H1 (cell line): Measurements from ENCODE around the gene DNAJB13. TPM values are rescaled to one million over a fixed set of nuclear protein-coding genes. Genes with fewer than 3 reads are reported as not detected.

Experiments
- NRF1 ChIP-seq: IDR thresholded peaks from 2 replicates; pipeline ENCODE4 v1.6.1; 2011; ENCODE audit warnings: mild to moderate bottlenecking, low read depth, low read length, improper control_type of control experiment
- polyA plus RNA-seq, 7 experiments: library from polyadenylated mRNA; depleted of rRNA in 3 of 7; stranded (reverse) in 5 of 7; unstranded in 2 of 7; fragments of >200 nt in 5 of 7; fragments of 200-250 nt in 2 of 7; gene quantifications; 1 replicate in 5 of 7; 2 replicates in 1 of 7; 4 replicates in 1 of 7; pipeline versions ENCODE4 v1.2.1 to v1.2.3, GENCODE V29; 2011 to 2013; ENCODE audit warnings: missing spikeins in 2 of 7, mixed read lengths in 2 of 7
- total RNA-seq: library from RNA; stranded (reverse); fragmentation: NEBNext Ultra II Directional; extraction: Animal tissue kit (Norgen Biotek cat#: 25700); gene quantifications from 2 replicates; pipeline ENCODE4 v1.2.1, GENCODE V29; 2021
- TF ChIP-seq, protein P1 (sequence below): IDR thresholded peaks from 2 replicates; pipeline ENCODE4 v1.6.1; 2011; ENCODE audit warnings: low read length, improper control_type of control experiment
- TF ChIP-seq, protein P2 (sequence below): fragments of 300-600 bp; sonication (generic); IDR thresholded peaks from 2 replicates; pipeline ENCODE4 v1.7.1; 2012; ENCODE audit warnings: low read length, moderate library complexity, mild to moderate bottlenecking, inconsistent platforms; ENCODE audit not compliant: insufficient replicate concordance
- TF ChIP-seq, protein P3 (sequence below), 3 experiments: IDR thresholded peaks; 1 replicate in 2 of 3; 2 replicates in 1 of 3; pipeline versions ENCODE4 v1.5.1 to v1.6.1; 2011; ENCODE audit warnings: low read length in 3 of 3, mild to moderate bottlenecking in 3 of 3, inconsistent platforms in 2 of 3, low read depth in 1 of 3, moderate library complexity in 1 of 3; ENCODE audit not compliant: insufficient read depth in 1 of 3; ENCODE audit errors: control extremely low read depth in 1 of 3

The DNAJB13 gene
- total and polyA plus RNA-seq, 2 of the 8 experiments (the other 6 are each of a cell fraction or from before 2014, with no cell fraction given): 0.27 TPM; not detected in 1

DNA sequence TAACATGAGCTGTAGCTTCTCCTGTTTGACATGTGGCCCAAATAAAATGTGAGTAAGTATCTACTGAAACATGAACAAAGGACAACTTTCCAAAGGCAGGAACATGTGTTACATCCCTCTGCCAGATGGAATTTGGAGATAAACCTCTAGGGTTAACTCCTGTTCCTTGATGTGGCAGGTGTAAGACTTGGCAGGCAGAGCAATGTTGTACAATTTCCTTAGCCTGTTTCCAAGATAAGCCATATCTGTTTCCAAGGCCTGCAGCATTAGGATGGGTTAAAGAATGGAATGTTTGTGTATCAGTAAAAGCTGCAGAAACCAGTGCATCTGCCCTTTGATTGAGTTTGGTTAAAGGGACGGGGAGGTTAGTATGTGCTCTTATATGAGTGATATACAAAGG is 8.8 kb upstream of the DNAJB13 start (continued):
- TF ChIP-seq, protein P1, sequence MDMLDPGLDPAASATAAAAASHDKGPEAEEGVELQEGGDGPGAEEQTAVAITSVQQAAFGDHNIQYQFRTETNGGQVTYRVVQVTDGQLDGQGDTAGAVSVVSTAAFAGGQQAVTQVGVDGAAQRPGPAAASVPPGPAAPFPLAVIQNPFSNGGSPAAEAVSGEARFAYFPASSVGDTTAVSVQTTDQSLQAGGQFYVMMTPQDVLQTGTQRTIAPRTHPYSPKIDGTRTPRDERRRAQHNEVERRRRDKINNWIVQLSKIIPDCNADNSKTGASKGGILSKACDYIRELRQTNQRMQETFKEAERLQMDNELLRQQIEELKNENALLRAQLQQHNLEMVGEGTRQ: no peak
- no peak for TF ChIP-seq NRF1
- TF ChIP-seq, protein P2, sequence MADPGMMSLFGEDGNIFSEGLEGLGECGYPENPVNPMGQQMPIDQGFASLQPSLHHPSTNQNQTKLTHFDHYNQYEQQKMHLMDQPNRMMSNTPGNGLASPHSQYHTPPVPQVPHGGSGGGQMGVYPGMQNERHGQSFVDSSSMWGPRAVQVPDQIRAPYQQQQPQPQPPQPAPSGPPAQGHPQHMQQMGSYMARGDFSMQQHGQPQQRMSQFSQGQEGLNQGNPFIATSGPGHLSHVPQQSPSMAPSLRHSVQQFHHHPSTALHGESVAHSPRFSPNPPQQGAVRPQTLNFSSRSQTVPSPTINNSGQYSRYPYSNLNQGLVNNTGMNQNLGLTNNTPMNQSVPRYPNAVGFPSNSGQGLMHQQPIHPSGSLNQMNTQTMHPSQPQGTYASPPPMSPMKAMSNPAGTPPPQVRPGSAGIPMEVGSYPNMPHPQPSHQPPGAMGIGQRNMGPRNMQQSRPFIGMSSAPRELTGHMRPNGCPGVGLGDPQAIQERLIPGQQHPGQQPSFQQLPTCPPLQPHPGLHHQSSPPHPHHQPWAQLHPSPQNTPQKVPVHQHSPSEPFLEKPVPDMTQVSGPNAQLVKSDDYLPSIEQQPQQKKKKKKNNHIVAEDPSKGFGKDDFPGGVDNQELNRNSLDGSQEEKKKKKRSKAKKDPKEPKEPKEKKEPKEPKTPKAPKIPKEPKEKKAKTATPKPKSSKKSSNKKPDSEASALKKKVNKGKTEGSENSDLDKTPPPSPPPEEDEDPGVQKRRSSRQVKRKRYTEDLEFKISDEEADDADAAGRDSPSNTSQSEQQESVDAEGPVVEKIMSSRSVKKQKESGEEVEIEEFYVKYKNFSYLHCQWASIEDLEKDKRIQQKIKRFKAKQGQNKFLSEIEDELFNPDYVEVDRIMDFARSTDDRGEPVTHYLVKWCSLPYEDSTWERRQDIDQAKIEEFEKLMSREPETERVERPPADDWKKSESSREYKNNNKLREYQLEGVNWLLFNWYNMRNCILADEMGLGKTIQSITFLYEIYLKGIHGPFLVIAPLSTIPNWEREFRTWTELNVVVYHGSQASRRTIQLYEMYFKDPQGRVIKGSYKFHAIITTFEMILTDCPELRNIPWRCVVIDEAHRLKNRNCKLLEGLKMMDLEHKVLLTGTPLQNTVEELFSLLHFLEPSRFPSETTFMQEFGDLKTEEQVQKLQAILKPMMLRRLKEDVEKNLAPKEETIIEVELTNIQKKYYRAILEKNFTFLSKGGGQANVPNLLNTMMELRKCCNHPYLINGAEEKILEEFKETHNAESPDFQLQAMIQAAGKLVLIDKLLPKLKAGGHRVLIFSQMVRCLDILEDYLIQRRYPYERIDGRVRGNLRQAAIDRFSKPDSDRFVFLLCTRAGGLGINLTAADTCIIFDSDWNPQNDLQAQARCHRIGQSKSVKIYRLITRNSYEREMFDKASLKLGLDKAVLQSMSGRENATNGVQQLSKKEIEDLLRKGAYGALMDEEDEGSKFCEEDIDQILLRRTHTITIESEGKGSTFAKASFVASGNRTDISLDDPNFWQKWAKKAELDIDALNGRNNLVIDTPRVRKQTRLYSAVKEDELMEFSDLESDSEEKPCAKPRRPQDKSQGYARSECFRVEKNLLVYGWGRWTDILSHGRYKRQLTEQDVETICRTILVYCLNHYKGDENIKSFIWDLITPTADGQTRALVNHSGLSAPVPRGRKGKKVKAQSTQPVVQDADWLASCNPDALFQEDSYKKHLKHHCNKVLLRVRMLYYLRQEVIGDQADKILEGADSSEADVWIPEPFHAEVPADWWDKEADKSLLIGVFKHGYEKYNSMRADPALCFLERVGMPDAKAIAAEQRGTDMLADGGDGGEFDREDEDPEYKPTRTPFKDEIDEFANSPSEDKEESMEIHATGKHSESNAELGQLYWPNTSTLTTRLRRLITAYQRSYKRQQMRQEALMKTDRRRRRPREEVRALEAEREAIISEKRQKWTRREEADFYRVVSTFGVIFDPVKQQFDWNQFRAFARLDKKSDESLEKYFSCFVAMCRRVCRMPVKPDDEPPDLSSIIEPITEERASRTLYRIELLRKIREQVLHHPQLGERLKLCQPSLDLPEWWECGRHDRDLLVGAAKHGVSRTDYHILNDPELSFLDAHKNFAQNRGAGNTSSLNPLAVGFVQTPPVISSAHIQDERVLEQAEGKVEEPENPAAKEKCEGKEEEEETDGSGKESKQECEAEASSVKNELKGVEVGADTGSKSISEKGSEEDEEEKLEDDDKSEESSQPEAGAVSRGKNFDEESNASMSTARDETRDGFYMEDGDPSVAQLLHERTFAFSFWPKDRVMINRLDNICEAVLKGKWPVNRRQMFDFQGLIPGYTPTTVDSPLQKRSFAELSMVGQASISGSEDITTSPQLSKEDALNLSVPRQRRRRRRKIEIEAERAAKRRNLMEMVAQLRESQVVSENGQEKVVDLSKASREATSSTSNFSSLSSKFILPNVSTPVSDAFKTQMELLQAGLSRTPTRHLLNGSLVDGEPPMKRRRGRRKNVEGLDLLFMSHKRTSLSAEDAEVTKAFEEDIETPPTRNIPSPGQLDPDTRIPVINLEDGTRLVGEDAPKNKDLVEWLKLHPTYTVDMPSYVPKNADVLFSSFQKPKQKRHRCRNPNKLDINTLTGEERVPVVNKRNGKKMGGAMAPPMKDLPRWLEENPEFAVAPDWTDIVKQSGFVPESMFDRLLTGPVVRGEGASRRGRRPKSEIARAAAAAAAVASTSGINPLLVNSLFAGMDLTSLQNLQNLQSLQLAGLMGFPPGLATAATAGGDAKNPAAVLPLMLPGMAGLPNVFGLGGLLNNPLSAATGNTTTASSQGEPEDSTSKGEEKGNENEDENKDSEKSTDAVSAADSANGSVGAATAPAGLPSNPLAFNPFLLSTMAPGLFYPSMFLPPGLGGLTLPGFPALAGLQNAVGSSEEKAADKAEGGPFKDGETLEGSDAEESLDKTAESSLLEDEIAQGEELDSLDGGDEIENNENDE: no peak
- TF ChIP-seq, protein P3, sequence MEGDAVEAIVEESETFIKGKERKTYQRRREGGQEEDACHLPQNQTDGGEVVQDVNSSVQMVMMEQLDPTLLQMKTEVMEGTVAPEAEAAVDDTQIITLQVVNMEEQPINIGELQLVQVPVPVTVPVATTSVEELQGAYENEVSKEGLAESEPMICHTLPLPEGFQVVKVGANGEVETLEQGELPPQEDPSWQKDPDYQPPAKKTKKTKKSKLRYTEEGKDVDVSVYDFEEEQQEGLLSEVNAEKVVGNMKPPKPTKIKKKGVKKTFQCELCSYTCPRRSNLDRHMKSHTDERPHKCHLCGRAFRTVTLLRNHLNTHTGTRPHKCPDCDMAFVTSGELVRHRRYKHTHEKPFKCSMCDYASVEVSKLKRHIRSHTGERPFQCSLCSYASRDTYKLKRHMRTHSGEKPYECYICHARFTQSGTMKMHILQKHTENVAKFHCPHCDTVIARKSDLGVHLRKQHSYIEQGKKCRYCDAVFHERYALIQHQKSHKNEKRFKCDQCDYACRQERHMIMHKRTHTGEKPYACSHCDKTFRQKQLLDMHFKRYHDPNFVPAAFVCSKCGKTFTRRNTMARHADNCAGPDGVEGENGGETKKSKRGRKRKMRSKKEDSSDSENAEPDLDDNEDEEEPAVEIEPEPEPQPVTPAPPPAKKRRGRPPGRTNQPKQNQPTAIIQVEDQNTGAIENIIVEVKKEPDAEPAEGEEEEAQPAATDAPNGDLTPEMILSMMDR (IDR thresholded peaks at IDR 0.05; ENCODE audit: control extremely low read depth in 1 of 3, insufficient read depth in 1 of 3, low read depth in 1 of 3, low read length in 3 of 3): no peak
- TF ChIP-seq, all 59 proteins: peak for 0
